T follicular helper cell (primary cell): Measurements from ENCODE around the gene FGF12.

ENCODE experiments used
- DNase-seq: peaks from one replicate; pipeline ENCODE4 v3.0.0-alpha.2; 2020; ENCODE audit warnings: low read depth

FGF12 gene

GRCh38 chr3:192187485-192188051, 539.8 kb downstream of the FGF12 start:
- no peak for DNase-seq

- no peak for DNase-seq
Observed at GRCh38 chr3:192186498-192186897, 540.8 kb downstream of the FGF12 start.

GRCh38 chr3:192186045-192186444, 541.3 kb downstream of the FGF12 start:
- no peak for DNase-seq

GRCh38 chr3:192183109-192183508, 544.2 kb downstream of the FGF12 start:
- DNase-seq = no peak

- no peak for DNase-seq
Observed at GRCh38 chr3:192181151-192181550, 546.2 kb downstream of the FGF12 start.

GRCh38 chr3:192177383-192177782, 550.0 kb downstream of the FGF12 start:
- no peak for DNase-seq

GRCh38 chr3:192174283-192174682, 553.1 kb downstream of the FGF12 start:
- no peak for DNase-seq

- no peak for DNase-seq
Observed at GRCh38 chr3:192171213-192171612, 556.1 kb downstream of the FGF12 start.

- no peak for DNase-seq
Observed at GRCh38 chr3:192170659-192171058, 556.7 kb downstream of the FGF12 start.

- no peak for DNase-seq
Observed at GRCh38 chr3:192170031-192170430, 557.3 kb downstream of the FGF12 start.

- DNase-seq = no peak
Observed at GRCh38 chr3:192169332-192169915, 557.9 kb downstream of the FGF12 start.

- no peak for DNase-seq
Observed at GRCh38 chr3:192168202-192168601, 559.1 kb downstream of the FGF12 start.

GRCh38 chr3:192165552-192165951, 561.8 kb downstream of the FGF12 start:
- no peak for DNase-seq

GRCh38 chr3:192161661-192162060, 565.7 kb downstream of the FGF12 start:
- no peak for DNase-seq

GRCh38 chr3:192156382-192156781, 571.0 kb downstream of the FGF12 start:
- DNase-seq = no peak

- DNase-seq = no peak
Observed at GRCh38 chr3:192155194-192155593, 572.1 kb downstream of the FGF12 start.

GRCh38 chr3:192133271-192133670, 594.1 kb downstream of the FGF12 start:
- DNase-seq = no peak

- no peak for DNase-seq
Observed at GRCh38 chr3:192130534-192131132, 596.7 kb downstream of the FGF12 start.

GRCh38 chr3:192129586-192129985, 597.8 kb downstream of the FGF12 start:
- no peak for DNase-seq

- DNase-seq = no peak
Observed at GRCh38 chr3:192128922-192129321, 598.4 kb downstream of the FGF12 start.

GRCh38 chr3:192128060-192128459, 599.3 kb downstream of the FGF12 start:
- DNase-seq = no peak

GRCh38 chr3:192122832-192123594, 604.3 kb downstream of the FGF12 start:
- no peak for DNase-seq

- DNase-seq = no peak
Observed at GRCh38 chr3:192121923-192122322, 605.4 kb downstream of the FGF12 start.
